A673 (cell line): ENCODE data around the gene SERPINC1. TPM values are rescaled to one million over a fixed set of nuclear protein-coding genes. Genes with fewer than 3 reads are reported as not detected.
A peak's percentile ranks its signal among the peaks of the same experiment; 100 is the strongest.

ENCODE experiments used
- BruUV-seq: library from RNA; stranded (reverse); fragments of 400-500 nt; replicated peaks from 2 replicates; lab custom pipeline; 2021; lab: Mats Ljungman, UMichigan
- CTCF ChIA-PET: fragments of 300-600 bp; sonication (Branson Sonifier 250); formaldehyde crosslinking; loops from one replicate; lab custom pipeline; 2022; ENCODE audit warnings: antibody characterized with exemption; lab: Charles Lee
- POLR2A ChIA-PET: fragments of 300-600 bp; sonication (Branson Sonifier 250); formaldehyde crosslinking; loops from one replicate; lab custom pipeline; 2022; ENCODE audit warnings: antibody characterized with exemption; ENCODE audit not compliant: low non-redundant PET; lab: Charles Lee
- DNase-seq: peaks from one replicate; pipeline ENCODE4 v3.0.0-alpha.2; 2015; ENCODE audit warnings: low spot score
- H3K27ac ChIP-seq: fragments of 200-600 bp; sonication (generic); 2 replicates; pipeline ENCODE4 v1.5.1; 2016; ENCODE audit warnings: mixed run types, low read depth, mild to moderate bottlenecking, mixed read lengths, antibody characterized with exemption, low read length; ENCODE audit not compliant: poor library complexity, severe bottlenecking
- H3K27me3 ChIP-seq: fragments of 200-600 bp; sonication (generic); replicated peaks from 2 replicates; pipeline ENCODE4 v1.6.1; 2017; ENCODE audit warnings: mixed run types, low read depth, mild to moderate bottlenecking, mixed read lengths, antibody characterized with exemption, low read length; ENCODE audit not compliant: insufficient read depth, poor library complexity
- H3K36me3 ChIP-seq: fragments of 200-600 bp; sonication (generic); 2 replicates; pipeline ENCODE4 v1.6.1; 2016; ENCODE audit warnings: mixed run types, mild to moderate bottlenecking, mixed read lengths, antibody characterized with exemption, low read length; ENCODE audit not compliant: insufficient read depth, poor library complexity, severe bottlenecking
- H3K4me1 ChIP-seq: fragments of 200-600 bp; sonication (generic); 2 replicates; pipeline ENCODE4 v1.6.1; 2017; ENCODE audit warnings: mixed run types, mild to moderate bottlenecking, mixed read lengths, antibody characterized with exemption, low read length; ENCODE audit not compliant: insufficient read depth, poor library complexity, severe bottlenecking
- H3K4me3 ChIP-seq: fragments of 200-600 bp; sonication (generic); 2 replicates; pipeline ENCODE4 v1.5.1; 2016; ENCODE audit warnings: low read depth, mixed run types, mild to moderate bottlenecking, mixed read lengths, low read length; ENCODE audit not compliant: poor library complexity, severe bottlenecking
- H3K9me3 ChIP-seq: fragments of 200-600 bp; sonication (generic); 2 replicates; pipeline ENCODE4 v1.6.1; 2016; ENCODE audit warnings: mixed run types, low read depth, mild to moderate bottlenecking, mixed read lengths, antibody characterized with exemption, low read length; ENCODE audit not compliant: poor library complexity, severe bottlenecking
- EZH2 ChIP-seq: fragments of 200-600 bp; sonication (generic); IDR thresholded peaks from 2 replicates; pipeline ENCODE4 v1.6.1; 2017; ENCODE audit warnings: borderline replicate concordance, low read depth, mild to moderate bottlenecking, mixed read lengths, antibody characterized with exemption, low read length; ENCODE audit not compliant: poor library complexity, severe bottlenecking
- intact Hi-C: fragments of 100-400 bp; cut with micrococcal nuclease; formaldehyde crosslinking; loops from one replicate; pipeline ENCODE4 v1.10.0; 2022; ENCODE audit not compliant: unreplicated experiment
- total RNA-seq: library from RNA; stranded (reverse); gene quantifications from 2 replicates; pipeline ENCODE4 v1.2.3, GENCODE V29; 2021
- TF ChIP-seq, protein P1 (sequence below): fragments of 300-800, 200-600 bp; sonication (generic); conservative IDR thresholded peaks from 2 replicates; pipeline ENCODE4 v1.5.1; 2017; ENCODE audit warnings: low read depth, mild to moderate bottlenecking, antibody characterized with exemption, low read length, moderate library complexity, mixed read lengths

SERPINC1 gene
- total RNA-seq, 1 experiment from 2014 or later, result not detected

DNA sequence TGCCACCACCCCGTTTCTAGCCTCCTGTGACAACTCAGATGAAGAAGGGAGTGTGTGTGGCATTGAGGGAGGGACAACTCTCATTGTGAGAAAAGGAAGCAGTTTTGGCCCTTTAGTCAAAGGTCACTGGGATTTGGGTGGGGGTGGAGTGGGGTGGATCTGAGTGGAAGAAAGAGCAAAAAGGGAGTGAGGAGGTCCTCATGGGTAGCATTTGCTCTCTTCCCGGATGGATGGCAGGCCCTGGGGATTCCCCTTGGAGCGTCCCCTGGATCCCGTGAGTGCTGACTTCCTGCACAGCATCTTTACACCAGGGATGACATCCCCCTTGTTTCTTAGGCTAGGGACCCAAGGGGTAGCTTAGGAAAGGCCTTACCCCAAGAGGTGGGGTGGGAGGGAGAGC, 460 bp downstream of the SERPINC1 start:
- BruUV-seq, result no TSS peak
- CTCF ChIA-PET, result interaction anchor here (0.6 kb wide), 1 partner anchor 129 kb away, joined by 6 read pairs; no protein-coding TSS in a partner anchor
- Histone ChIP-seq H3K9me3 (no peaks in the 10 kb centered on the region), H3K36me3 (no peaks in the 10 kb centered on the region), H3K27ac (no peak overlapping the region), H3K4me1 (no peaks in the 10 kb centered on the region), H3K27me3 (no peaks in the 10 kb centered on the region), H3K4me3 (no peak overlapping the region)
- DNase-seq, result no peak
- TF ChIP-seq, protein P1, sequence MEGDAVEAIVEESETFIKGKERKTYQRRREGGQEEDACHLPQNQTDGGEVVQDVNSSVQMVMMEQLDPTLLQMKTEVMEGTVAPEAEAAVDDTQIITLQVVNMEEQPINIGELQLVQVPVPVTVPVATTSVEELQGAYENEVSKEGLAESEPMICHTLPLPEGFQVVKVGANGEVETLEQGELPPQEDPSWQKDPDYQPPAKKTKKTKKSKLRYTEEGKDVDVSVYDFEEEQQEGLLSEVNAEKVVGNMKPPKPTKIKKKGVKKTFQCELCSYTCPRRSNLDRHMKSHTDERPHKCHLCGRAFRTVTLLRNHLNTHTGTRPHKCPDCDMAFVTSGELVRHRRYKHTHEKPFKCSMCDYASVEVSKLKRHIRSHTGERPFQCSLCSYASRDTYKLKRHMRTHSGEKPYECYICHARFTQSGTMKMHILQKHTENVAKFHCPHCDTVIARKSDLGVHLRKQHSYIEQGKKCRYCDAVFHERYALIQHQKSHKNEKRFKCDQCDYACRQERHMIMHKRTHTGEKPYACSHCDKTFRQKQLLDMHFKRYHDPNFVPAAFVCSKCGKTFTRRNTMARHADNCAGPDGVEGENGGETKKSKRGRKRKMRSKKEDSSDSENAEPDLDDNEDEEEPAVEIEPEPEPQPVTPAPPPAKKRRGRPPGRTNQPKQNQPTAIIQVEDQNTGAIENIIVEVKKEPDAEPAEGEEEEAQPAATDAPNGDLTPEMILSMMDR, result no peak
- no peak for TF ChIP-seq EZH2
- intact Hi-C loops, result no loop called here
- POLR2A ChIA-PET, result no interaction called here

DNA sequence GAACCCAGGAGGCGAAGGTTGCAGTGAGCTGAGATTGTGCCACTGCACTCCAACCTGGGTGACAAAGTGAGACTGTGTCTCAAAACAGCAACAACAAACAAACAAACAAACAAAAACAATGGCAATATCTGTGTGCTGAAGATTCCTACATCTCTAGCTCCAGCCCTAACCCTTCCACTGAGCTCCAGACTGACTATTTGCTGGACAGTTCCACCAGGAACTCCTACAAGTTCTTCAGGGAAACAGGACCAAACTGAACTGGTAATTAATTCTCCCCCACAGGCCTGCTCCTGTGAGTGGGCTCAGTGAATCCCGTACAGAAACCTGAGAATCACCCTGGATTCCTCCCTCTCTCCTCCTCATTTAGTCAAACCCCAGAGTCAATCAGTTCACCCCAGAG, 1.5 kb downstream of the SERPINC1 start:
- no peaks in the 10 kb centered on the region for H3K27me3 ChIP-seq
- no peak for TF ChIP-seq EZH2
- TF ChIP-seq, protein P1, result no peak
- BruUV-seq, result no TSS peak
- DNase-seq, result no peak
- intact Hi-C loops, result no loop called here
- no peaks in the 10 kb centered on the region for H3K36me3 ChIP-seq
- no peaks in the 10 kb centered on the region for H3K9me3 ChIP-seq
- POLR2A ChIA-PET, result no interaction called here
- H3K4me3 ChIP-seq, result no peak overlapping the region
- CTCF ChIA-PET, result no interaction called here
- no peaks in the 10 kb centered on the region for H3K4me1 ChIP-seq
- H3K27ac ChIP-seq, result no peak overlapping the region

DNA sequence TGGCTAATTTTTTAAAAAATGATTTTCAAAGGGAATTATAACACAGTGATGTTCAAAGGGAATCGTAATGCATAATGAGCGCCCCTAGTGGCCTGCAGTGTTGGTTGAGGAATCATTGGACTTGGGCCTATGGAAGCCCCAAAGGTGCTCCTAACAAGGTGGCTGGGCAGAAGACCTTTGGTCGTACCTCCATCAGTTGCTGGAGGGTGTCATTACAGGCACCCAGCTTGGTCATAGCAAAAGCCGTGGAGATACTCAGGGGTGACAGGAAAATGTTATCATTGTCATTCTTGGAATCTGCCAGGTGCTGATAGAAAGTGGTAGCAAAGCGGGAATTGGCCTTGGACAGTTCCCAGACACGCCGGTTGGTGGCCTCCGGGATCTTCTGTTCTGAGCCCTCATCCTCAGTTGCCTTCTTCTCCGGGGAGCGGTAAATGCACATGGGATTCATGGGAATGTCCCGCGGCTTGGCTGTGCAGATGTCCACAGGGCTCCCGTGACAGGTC, 2.7 kb downstream of the SERPINC1 start:
- POLR2A ChIA-PET, result no interaction called here
- Histone ChIP-seq H3K4me1 (no peaks in the 10 kb centered on the region), H3K27ac (no peak overlapping the region), H3K36me3 (no peaks in the 10 kb centered on the region), H3K27me3 (no peaks in the 10 kb centered on the region), H3K4me3 (no peak overlapping the region), H3K9me3 (no peaks in the 10 kb centered on the region)
- peak; percentile 50 for DNase-seq
- intact Hi-C loops, result no loop called here
- BruUV-seq, result no TSS peak
- no peak for TF ChIP-seq EZH2
- TF ChIP-seq, protein P1, result peak; percentile 83
- CTCF ChIA-PET, result no interaction called here
